ENCODE measurements around the gene ZNF518A.

The ZNF518A gene

GRCh38 chr10:96129387-96130325 lies at the start of gene ZNF518A (continued):
- TF ChIP-seq ZNF777 (tag by site-specific recombination; IDR thresholded peaks at IDR 0.05; ENCODE audit: borderline replicate concordance) (no peak; the same call in 1 of the 2 replicates), ZNF248 (tag by site-specific recombination; IDR thresholded peaks at IDR 0.05) (no peak), ZNF571 (tag by site-specific recombination; IDR thresholded peaks at IDR 0.05) (no peak), KLF1 (tag by site-specific recombination; IDR thresholded peaks at IDR 0.05) (peak; percentile 27), ZNF175 (tag by site-specific recombination; IDR thresholded peaks at IDR 0.05) (no peak), ZNF302 (tag by site-specific recombination; IDR thresholded peaks at IDR 0.05; ENCODE audit: low read depth) (no peak), ZSCAN30 (tag by site-specific recombination; IDR thresholded peaks at IDR 0.05) (peak; percentile 94), ZNF280D (tag by site-specific recombination; IDR thresholded peaks at IDR 0.05) (peak; percentile 65; the same call in 1 of the 2 replicates), ZNF350 (tag by site-specific recombination; IDR thresholded peaks at IDR 0.05) (peak; percentile 72; the same call in 1 of the 2 replicates), ZNF26 (tag by site-specific recombination; IDR thresholded peaks at IDR 0.05) (no peak), SP7 (tag by site-specific recombination; IDR thresholded peaks at IDR 0.05) (peak; percentile 81), ZNF140 (tag by site-specific recombination; IDR thresholded peaks at IDR 0.05) (no peak), ZNF24 (tag by site-specific recombination; IDR thresholded peaks at IDR 0.05) (peak; percentile 76; the same call in 1 of the 2 replicates), GLIS1 (tag by site-specific recombination; IDR thresholded peaks at IDR 0.05) (no peak), ZNF433 (tag by site-specific recombination; IDR thresholded peaks at IDR 0.05; ENCODE audit: low read depth) (no peak), ZBTB48 (tag by site-specific recombination; IDR thresholded peaks at IDR 0.05) (peak; percentile 87), OSR2 (tag by site-specific recombination; IDR thresholded peaks at IDR 0.05) (peak; percentile 57), ZEB2 (tag by site-specific recombination; IDR thresholded peaks at IDR 0.05) (peak; percentile 98), PBX3 (CRISPR knock-in tag; IDR thresholded peaks at IDR 0.05) (no peak; the same call in 1 of the 2 replicates), ZNF214 (tag by site-specific recombination; IDR thresholded peaks at IDR 0.05; ENCODE audit: borderline replicate concordance) (no peak), ZNF600 (tag by site-specific recombination; IDR thresholded peaks at IDR 0.05) (peak; percentile 94), ZBTB21 (tag by site-specific recombination; IDR thresholded peaks at IDR 0.05) (peak; percentile 52), ZNF23 (tag by site-specific recombination; IDR thresholded peaks at IDR 0.05; ENCODE audit: borderline replicate concordance) (no peak), ZNF544 (tag by site-specific recombination; IDR thresholded peaks at IDR 0.05) (no peak), ZNF521 (tag by site-specific recombination; IDR thresholded peaks at IDR 0.05) (no peak), ZNF621 (tag by site-specific recombination; IDR thresholded peaks at IDR 0.05) (peak; percentile 91; the same call in 1 of the 2 replicates), ZNF121 (tag by site-specific recombination; IDR thresholded peaks at IDR 0.05) (0 out of 2 replicates have a peak, but pooled peaks have one; percentile 48), SETDB1 (IDR thresholded peaks at IDR 0.05; ENCODE audit: insufficient read length, low read length) (peak; percentile 74), ZNF843 (tag by site-specific recombination; IDR thresholded peaks at IDR 0.05) (peak; percentile 34; the same call in 1 of the 2 replicates), KLF7 (tag by site-specific recombination; IDR thresholded peaks at IDR 0.05; ENCODE audit: borderline replicate concordance) (no peak; the same call in 1 of the 2 replicates), ZNF580 (tag by site-specific recombination; IDR thresholded peaks at IDR 0.05) (peak; percentile 97), MYNN (tag by site-specific recombination; IDR thresholded peaks at IDR 0.05; ENCODE audit: borderline replicate concordance) (peak; percentile 32; the same call in 1 of the 2 replicates)
- TF ChIP-seq, protein P1, sequence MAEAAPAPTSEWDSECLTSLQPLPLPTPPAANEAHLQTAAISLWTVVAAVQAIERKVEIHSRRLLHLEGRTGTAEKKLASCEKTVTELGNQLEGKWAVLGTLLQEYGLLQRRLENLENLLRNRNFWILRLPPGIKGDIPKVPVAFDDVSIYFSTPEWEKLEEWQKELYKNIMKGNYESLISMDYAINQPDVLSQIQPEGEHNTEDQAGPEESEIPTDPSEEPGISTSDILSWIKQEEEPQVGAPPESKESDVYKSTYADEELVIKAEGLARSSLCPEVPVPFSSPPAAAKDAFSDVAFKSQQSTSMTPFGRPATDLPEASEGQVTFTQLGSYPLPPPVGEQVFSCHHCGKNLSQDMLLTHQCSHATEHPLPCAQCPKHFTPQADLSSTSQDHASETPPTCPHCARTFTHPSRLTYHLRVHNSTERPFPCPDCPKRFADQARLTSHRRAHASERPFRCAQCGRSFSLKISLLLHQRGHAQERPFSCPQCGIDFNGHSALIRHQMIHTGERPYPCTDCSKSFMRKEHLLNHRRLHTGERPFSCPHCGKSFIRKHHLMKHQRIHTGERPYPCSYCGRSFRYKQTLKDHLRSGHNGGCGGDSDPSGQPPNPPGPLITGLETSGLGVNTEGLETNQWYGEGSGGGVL (tag by site-specific recombination; IDR thresholded peaks at IDR 0.05): no peak

Measured in HEK293 (cell line).